RWPE2 (cell line): ENCODE measurements around the gene IRX4.

Experiments
- ATAC-seq: fragments of 200-7000 bp; cut with Tn5 transposase; 3 replicates; pipeline ENCODE4 v1.9.1; 2021; ENCODE audit warnings: low read depth
- DNase-seq: peaks from one replicate; pipeline ENCODE4 v3.0.0-alpha.2; 2020; ENCODE audit warnings: low spot score
- H3K27ac ChIP-seq: fragments of 450-650 bp; 2 replicates; pipeline ENCODE4 v1.5.1; 2017; ENCODE audit warnings: mild to moderate bottlenecking; ENCODE audit not compliant: poor library complexity, severe bottlenecking
- H3K27me3 ChIP-seq: fragments of 250-450 bp; sonication (Bioruptor Pico); 2 replicates; pipeline ENCODE4 v1.5.1; 2021; ENCODE audit warnings: mild to moderate bottlenecking, moderate library complexity; ENCODE audit not compliant: insufficient read depth, poor library complexity, severe bottlenecking
- H3K36me3 ChIP-seq: fragments of 250-450 bp; sonication (Bioruptor Pico); 2 replicates; pipeline ENCODE4 v1.5.1; 2020; ENCODE audit warnings: low read depth, mild to moderate bottlenecking, moderate library complexity
- H3K4me1 ChIP-seq: fragments of 250-450 bp; sonication (Bioruptor Pico); 2 replicates; pipeline ENCODE4 v1.5.1; 2021; ENCODE audit warnings: mild to moderate bottlenecking, moderate library complexity; ENCODE audit not compliant: insufficient read depth, poor library complexity, severe bottlenecking
- H3K4me3 ChIP-seq: fragments of 250-450 bp; sonication (Bioruptor Pico); 2 replicates; pipeline ENCODE4 v1.5.1; 2021; ENCODE audit warnings: mild to moderate bottlenecking, moderate library complexity; ENCODE audit not compliant: severe bottlenecking
- H3K9me3 ChIP-seq: fragments of 250-450 bp; sonication (Bioruptor Pico); 2 replicates; pipeline ENCODE4 v1.5.1; 2021; ENCODE audit warnings: mild to moderate bottlenecking, moderate library complexity; ENCODE audit not compliant: severe bottlenecking
- TF ChIP-seq, protein P1 (sequence below): fragments of 450-650 bp; IDR thresholded peaks from one replicate; pipeline ENCODE4 v1.5.1; 2017; ENCODE audit warnings: mild to moderate bottlenecking, moderate library complexity; ENCODE audit not compliant: poor library complexity, severe bottlenecking

Gene IRX4

DNA sequence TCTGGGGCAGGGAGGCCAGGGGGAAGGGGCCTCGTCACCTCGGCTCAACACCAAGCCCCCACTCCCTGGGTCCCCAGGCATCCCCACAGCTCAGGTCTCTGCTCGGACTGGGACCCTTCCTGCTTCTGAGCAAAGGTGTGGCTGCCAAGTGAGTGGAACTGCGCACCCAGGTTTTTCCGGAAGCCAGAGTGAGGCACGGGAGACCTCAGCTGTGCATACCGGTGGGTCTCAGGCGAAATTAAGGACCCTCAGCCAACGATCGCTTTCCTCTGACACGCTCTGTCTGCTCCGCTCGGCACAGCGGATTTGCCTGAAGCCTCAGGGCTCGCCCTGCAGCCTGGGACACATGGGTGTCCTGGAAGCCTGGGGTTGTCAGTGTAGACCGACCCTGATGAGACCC lies 41.0 kb upstream of the IRX4 start:
- Histone ChIP-seq H3K4me3 (no peak overlapping the region), H3K36me3 (no peaks in the 10 kb centered on the region), H3K4me1 (peaks cover 4% of the 10 kb centered on the region), H3K9me3 (no peaks in the 10 kb centered on the region), H3K27me3 (no peaks in the 10 kb centered on the region), H3K27ac (no peak overlapping the region)
- TF ChIP-seq, protein P1, sequence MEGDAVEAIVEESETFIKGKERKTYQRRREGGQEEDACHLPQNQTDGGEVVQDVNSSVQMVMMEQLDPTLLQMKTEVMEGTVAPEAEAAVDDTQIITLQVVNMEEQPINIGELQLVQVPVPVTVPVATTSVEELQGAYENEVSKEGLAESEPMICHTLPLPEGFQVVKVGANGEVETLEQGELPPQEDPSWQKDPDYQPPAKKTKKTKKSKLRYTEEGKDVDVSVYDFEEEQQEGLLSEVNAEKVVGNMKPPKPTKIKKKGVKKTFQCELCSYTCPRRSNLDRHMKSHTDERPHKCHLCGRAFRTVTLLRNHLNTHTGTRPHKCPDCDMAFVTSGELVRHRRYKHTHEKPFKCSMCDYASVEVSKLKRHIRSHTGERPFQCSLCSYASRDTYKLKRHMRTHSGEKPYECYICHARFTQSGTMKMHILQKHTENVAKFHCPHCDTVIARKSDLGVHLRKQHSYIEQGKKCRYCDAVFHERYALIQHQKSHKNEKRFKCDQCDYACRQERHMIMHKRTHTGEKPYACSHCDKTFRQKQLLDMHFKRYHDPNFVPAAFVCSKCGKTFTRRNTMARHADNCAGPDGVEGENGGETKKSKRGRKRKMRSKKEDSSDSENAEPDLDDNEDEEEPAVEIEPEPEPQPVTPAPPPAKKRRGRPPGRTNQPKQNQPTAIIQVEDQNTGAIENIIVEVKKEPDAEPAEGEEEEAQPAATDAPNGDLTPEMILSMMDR = no peak
- ATAC-seq (no peak), DNase-seq (no peak)

GRCh38 chr5:1923341-1923740 lies 40.6 kb upstream of the IRX4 start:
- DNase-seq = no peak
- Histone ChIP-seq H3K4me1 (peaks cover 4% of the 10 kb centered on the region), H3K27ac (no peak overlapping the region), H3K36me3 (no peaks in the 10 kb centered on the region), H3K27me3 (no peaks in the 10 kb centered on the region), H3K4me3 (no peak overlapping the region), H3K9me3 (no peaks in the 10 kb centered on the region)
- TF ChIP-seq, protein P1 = no peak
- no peak for ATAC-seq

- no peaks in the 10 kb centered on the region for H3K27me3 ChIP-seq
- TF ChIP-seq, protein P1 = no peak
- DNase-seq (no peak), ATAC-seq (no peak)
- H3K36me3 ChIP-seq = no peaks in the 10 kb centered on the region
- peaks cover 8% of the 10 kb centered on the region for H3K4me1 ChIP-seq
- no peak overlapping the region for H3K27ac ChIP-seq
- H3K4me3 ChIP-seq = no peak overlapping the region
- H3K9me3 ChIP-seq = no peaks in the 10 kb centered on the region
These were observed 39.0 kb upstream of the IRX4 start for GRCh38 chr5:1921711-1922110.

- TF ChIP-seq, protein P1 = no peak
These were observed 37.0 kb upstream of the IRX4 start for GRCh38 chr5:1919750-1920149.

GRCh38 chr5:1919209-1919566 lies 36.5 kb upstream of the IRX4 start:
- no peak for DNase-seq
- Histone ChIP-seq H3K27ac (no peak overlapping the region), H3K4me1 (peaks cover 8% of the 10 kb centered on the region), H3K36me3 (no peaks in the 10 kb centered on the region), H3K4me3 (no peak overlapping the region), H3K27me3 (no peaks in the 10 kb centered on the region), H3K9me3 (no peaks in the 10 kb centered on the region)
- no peak for ATAC-seq
- TF ChIP-seq, protein P1 = no peak

More at GRCh38 chr5:1919750-1920149, 37.0 kb upstream of the IRX4 start:
- Histone ChIP-seq H3K36me3 (no peaks in the 10 kb centered on the region), H3K27ac (no peak overlapping the region), H3K4me1 (peaks cover 8% of the 10 kb centered on the region), H3K4me3 (no peak overlapping the region), H3K9me3 (no peaks in the 10 kb centered on the region), H3K27me3 (no peaks in the 10 kb centered on the region)
- DNase-seq (no peak), ATAC-seq (no peak)
